ENCODE results near the gene MGAT3. TPM values are rescaled to one million over a fixed set of nuclear protein-coding genes. Genes with fewer than 3 reads are reported as not detected.

MGAT3 gene
- total and polyA plus RNA-seq, 2 of the 13 experiments (the other 11 are each of a cell fraction or from before 2014, with no cell fraction given) = 0.11 to 0.15 TPM

DNA sequence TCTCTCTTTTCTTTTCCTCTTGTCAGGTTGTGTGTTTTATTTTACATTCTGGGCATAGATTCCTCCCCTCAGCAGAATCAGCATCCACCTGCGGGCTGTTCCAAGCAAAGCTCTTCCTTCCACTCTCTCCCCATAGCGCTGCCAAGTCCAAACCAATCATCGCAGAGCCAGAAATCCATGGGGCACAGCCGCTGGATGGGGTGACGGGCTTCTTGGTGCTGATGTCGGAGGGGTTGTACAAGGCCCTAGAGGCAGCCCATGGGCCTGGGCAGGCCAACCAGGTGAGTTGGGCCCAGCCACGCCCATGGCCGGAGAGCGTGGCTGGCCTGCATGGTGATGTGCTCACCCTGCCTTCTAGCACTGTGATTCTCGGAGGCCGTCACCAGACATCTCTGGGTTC is 35.1 kb upstream of the MGAT3 start:
- H4K20me1 ChIP-seq (ENCODE audit: insufficient read depth, low read length) = no peaks in the 10 kb centered on the region
- ATAC-seq (no peak), FAIRE-seq (no peak), DNase-seq (ENCODE audit: low spot score) (no peak)
- in situ Hi-C loops (cut with HindIII; ENCODE audit: extremely low pct_ligation_motif_present, low pct_unique_long_range_greater_than_20kb) = no loop called here
- no peak overlapping the region for H2AFZ ChIP-seq (ENCODE audit: low read length)
- CTCF ChIA-PET (ENCODE audit: low intra/inter-chr PET ratio, low total read pairs) = no interaction called here
- H3K9me3 ChIP-seq (ENCODE audit: low read length) = no peaks in the 10 kb centered on the region
- peaks cover 22 to 59% of the 10 kb centered on the region in 2 experiments for H3K36me3 ChIP-seq (replicated peaks in 1 of 2; ENCODE audit: control insufficient read depth in 1 of 2, insufficient read depth in 2 of 2, low read length in 2 of 2)
- H3K79me2 ChIP-seq (ENCODE audit: insufficient read depth, low read length) = no peaks in the 10 kb centered on the region
- H3K9ac ChIP-seq (ENCODE audit: insufficient read depth, low read depth, low read length) = no peak overlapping the region
- no peak overlapping the region for H3K27ac ChIP-seq (ENCODE audit: extremely low read length, insufficient read depth, low read length)
- 96% methylated on average over 8 of the region's 11 CpGs for WGBS (ENCODE audit: low lambda C conversion rate)
- POLR2A ChIA-PET = no interaction called here
- no peak overlapping the region for H3K4me2 ChIP-seq (ENCODE audit: low read depth, low read length)
- TF ChIP-seq KDM3A (CRISPR knock-in tag; IDR thresholded peaks at IDR 0.05; ENCODE audit: low read depth) = no peak
- TF ChIP-seq ZBTB20 (CRISPR knock-in tag; IDR thresholded peaks at IDR 0.05; ENCODE audit: borderline replicate concordance, low read depth) = no peak
- H3K27me3 ChIP-seq (ENCODE audit: control insufficient read depth in 1 of 2, insufficient read depth in 2 of 2, low read length in 2 of 2) = no peaks in the 10 kb centered on the region
- intact Hi-C loops (cut with micrococcal nuclease; ENCODE audit: unreplicated experiment) = no loop called here
- no peaks in the 10 kb centered on the region for H3K4me1 ChIP-seq (ENCODE audit: insufficient read depth, low read length)
- no peak overlapping the region for H3K4me3 ChIP-seq (replicated peaks in 1 of 3; ENCODE audit: insufficient read depth in 1 of 3, low read depth in 2 of 3, low read length in 3 of 3)
- no TSS peak for BruUV-seq (replicated peaks)

DNA sequence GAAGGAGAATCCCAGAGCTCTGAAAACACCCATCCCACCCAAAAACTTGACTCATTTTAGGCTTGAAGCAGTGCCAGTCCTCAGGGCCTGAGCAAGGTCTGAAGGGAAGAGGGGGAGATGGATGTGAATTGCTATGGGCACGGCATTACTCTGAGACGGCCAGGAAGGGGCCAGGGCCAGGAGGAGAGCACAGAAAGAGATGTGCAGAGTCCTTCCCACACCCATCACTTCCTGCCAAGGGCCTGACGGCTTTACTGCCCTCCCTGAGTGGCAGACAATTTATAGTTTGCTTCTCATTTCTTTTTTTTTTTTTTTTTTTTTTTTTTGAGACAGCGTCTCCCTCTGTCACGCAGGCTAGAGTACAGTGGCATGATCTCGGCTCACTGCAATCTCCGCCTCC is 34.7 kb upstream of the MGAT3 start:
- H3K36me3 ChIP-seq (replicated peaks in 1 of 2; ENCODE audit: control insufficient read depth in 1 of 2, insufficient read depth in 2 of 2, low read length in 2 of 2) = peaks cover 22 to 59% of the 10 kb centered on the region in 2 experiments
- ChIA-PET CTCF (ENCODE audit: low intra/inter-chr PET ratio, low total read pairs) (no interaction called here), POLR2A (no interaction called here)
- no peaks in the 10 kb centered on the region for H3K79me2 ChIP-seq (ENCODE audit: insufficient read depth, low read length)
- no peak overlapping the region for H3K9ac ChIP-seq (ENCODE audit: insufficient read depth, low read depth, low read length)
- no peaks in the 10 kb centered on the region for H4K20me1 ChIP-seq (ENCODE audit: insufficient read depth, low read length)
- H3K27me3 ChIP-seq (ENCODE audit: control insufficient read depth in 1 of 2, insufficient read depth in 2 of 2, low read length in 2 of 2) = no peaks in the 10 kb centered on the region
- in situ Hi-C loops (cut with HindIII; ENCODE audit: extremely low pct_ligation_motif_present, low pct_unique_long_range_greater_than_20kb) (no loop called here), intact Hi-C loops (cut with micrococcal nuclease; ENCODE audit: unreplicated experiment) (no loop called here)
- no peaks in the 10 kb centered on the region for H3K9me3 ChIP-seq (ENCODE audit: low read length)
- ATAC-seq (no peak), FAIRE-seq (no peak), DNase-seq (ENCODE audit: low spot score) (no peak)
- H3K27ac ChIP-seq (ENCODE audit: extremely low read length, insufficient read depth, low read length) = no peak overlapping the region
- 88% methylated on average over 7 of the region's 7 CpGs for WGBS (ENCODE audit: low lambda C conversion rate)
- H3K4me2 ChIP-seq (ENCODE audit: low read depth, low read length) = no peak overlapping the region
- no peak overlapping the region for H3K4me3 ChIP-seq (replicated peaks in 1 of 3; ENCODE audit: insufficient read depth in 1 of 3, low read depth in 2 of 3, low read length in 3 of 3)
- no TSS peak for BruUV-seq (replicated peaks)
- H2AFZ ChIP-seq (ENCODE audit: low read length) = no peak overlapping the region
- H3K4me1 ChIP-seq (ENCODE audit: insufficient read depth, low read length) = no peaks in the 10 kb centered on the region
- TF ChIP-seq NR1H2 (CRISPR knock-in tag; IDR thresholded peaks at IDR 0.05; ENCODE audit: borderline replicate concordance, low read depth) = no peak
- TF ChIP-seq ZFX (CRISPR knock-in tag; IDR thresholded peaks at IDR 0.05; ENCODE audit: low read depth) = no peak
- TF ChIP-seq PHF21A (CRISPR knock-in tag; IDR thresholded peaks at IDR 0.05) = no peak
- TF ChIP-seq, protein P1, sequence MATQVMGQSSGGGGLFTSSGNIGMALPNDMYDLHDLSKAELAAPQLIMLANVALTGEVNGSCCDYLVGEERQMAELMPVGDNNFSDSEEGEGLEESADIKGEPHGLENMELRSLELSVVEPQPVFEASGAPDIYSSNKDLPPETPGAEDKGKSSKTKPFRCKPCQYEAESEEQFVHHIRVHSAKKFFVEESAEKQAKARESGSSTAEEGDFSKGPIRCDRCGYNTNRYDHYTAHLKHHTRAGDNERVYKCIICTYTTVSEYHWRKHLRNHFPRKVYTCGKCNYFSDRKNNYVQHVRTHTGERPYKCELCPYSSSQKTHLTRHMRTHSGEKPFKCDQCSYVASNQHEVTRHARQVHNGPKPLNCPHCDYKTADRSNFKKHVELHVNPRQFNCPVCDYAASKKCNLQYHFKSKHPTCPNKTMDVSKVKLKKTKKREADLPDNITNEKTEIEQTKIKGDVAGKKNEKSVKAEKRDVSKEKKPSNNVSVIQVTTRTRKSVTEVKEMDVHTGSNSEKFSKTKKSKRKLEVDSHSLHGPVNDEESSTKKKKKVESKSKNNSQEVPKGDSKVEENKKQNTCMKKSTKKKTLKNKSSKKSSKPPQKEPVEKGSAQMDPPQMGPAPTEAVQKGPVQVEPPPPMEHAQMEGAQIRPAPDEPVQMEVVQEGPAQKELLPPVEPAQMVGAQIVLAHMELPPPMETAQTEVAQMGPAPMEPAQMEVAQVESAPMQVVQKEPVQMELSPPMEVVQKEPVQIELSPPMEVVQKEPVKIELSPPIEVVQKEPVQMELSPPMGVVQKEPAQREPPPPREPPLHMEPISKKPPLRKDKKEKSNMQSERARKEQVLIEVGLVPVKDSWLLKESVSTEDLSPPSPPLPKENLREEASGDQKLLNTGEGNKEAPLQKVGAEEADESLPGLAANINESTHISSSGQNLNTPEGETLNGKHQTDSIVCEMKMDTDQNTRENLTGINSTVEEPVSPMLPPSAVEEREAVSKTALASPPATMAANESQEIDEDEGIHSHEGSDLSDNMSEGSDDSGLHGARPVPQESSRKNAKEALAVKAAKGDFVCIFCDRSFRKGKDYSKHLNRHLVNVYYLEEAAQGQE (IDR thresholded peaks at IDR 0.05; ENCODE audit: borderline replicate concordance in 1 of 2, low read depth in 1 of 2, low read length in 2 of 2) = no peak
- no peak for TF ChIP-seq ZNF816 (CRISPR knock-in tag; IDR thresholded peaks at IDR 0.05; ENCODE audit: borderline replicate concordance)
- TF ChIP-seq KLF16 (CRISPR knock-in tag; IDR thresholded peaks at IDR 0.05) = no peak
- no peak for TF ChIP-seq REL (CRISPR knock-in tag; conservative IDR thresholded peaks at IDR 0.05)
- no peak for TF ChIP-seq POLR2A (IDR thresholded peaks at IDR 0.05; ENCODE audit: insufficient read depth in 1 of 2, low read depth in 2 of 2, low read length in 2 of 2)
- TF ChIP-seq, protein P2, sequence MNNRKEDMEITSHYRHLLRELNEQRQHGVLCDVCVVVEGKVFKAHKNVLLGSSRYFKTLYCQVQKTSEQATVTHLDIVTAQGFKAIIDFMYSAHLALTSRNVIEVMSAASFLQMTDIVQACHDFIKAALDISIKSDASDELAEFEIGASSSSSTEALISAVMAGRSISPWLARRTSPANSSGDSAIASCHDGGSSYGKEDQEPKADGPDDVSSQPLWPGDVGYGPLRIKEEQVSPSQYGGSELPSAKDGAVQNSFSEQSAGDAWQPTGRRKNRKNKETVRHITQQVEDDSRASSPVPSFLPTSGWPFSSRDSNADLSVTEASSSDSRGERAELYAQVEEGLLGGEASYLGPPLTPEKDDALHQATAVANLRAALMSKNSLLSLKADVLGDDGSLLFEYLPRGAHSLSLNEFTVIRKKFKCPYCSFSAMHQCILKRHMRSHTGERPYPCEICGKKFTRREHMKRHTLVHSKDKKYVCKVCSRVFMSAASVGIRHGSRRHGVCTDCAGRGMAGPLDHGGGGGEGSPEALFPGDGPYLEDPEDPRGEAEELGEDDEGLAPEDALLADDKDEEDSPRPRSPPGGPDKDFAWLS (CRISPR knock-in tag; IDR thresholded peaks at IDR 0.05; ENCODE audit: borderline replicate concordance) = no peak
